Measurements from ENCODE around the gene SH3RF3. TPM values are rescaled to one million over a fixed set of nuclear protein-coding genes. Genes with fewer than 3 reads are reported as not detected.

SH3RF3 gene
- polyA plus RNA-seq, 1 of the 3 experiments (the other 2 are of a cell fraction) = 1.9 TPM

DNA sequence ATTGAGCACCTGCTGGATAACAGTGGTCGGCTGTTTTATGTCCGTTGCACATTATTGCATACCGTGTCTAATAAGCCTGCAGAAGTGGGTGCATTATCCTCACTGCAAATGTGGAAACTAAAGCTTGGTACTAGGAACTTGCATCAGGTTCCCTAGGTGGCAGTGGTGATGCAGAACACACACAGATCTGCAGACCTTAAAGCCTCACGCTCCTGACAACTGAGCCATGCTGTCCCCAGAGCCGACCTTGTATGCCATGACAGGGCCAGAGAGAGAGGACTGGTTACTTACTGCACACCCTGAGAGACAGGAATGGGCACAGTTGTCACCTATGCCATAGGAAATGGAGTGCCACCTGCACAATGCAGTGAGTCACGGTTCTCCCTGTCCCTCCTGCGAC is 151.8 kb downstream of the SH3RF3 start:
- DNase-seq = no peak
- no peak overlapping the region for H3K27ac ChIP-seq (ENCODE audit: low read depth in 2 of 2, low read length in 1 of 2)
- H2AFZ ChIP-seq (ENCODE audit: low read depth) = no peak overlapping the region
- peaks cover 28% of the 10 kb centered on the region for H3K79me2 ChIP-seq (ENCODE audit: insufficient read depth)
- POLR2A ChIA-PET = no interaction called here
- H3K9ac ChIP-seq = no peak overlapping the region
- H3K4me2 ChIP-seq = no peak overlapping the region
- no peaks in the 10 kb centered on the region for H3K36me3 ChIP-seq (replicated peaks in 1 of 2; ENCODE audit: control insufficient read depth in 1 of 2, insufficient read depth in 2 of 2, low read length in 1 of 2)
- H3F3A ChIP-seq (replicated peaks; ENCODE audit: insufficient read depth) = no peaks in the 10 kb centered on the region
- H3K9me3 ChIP-seq = no peaks in the 10 kb centered on the region
- peaks cover 43% of the 10 kb centered on the region for H4K20me1 ChIP-seq (ENCODE audit: insufficient read depth)
- WGBS (ENCODE audit: low lambda C conversion rate) = 69% methylated on average over 3 of the region's 7 CpGs
- peaks cover 0 to 35% of the 10 kb centered on the region in 2 experiments; a peak in 2 of 4 replicates for H3K4me1 ChIP-seq (ENCODE audit: control insufficient read depth in 1 of 2, insufficient read depth in 2 of 2, low read depth in 1 of 2, low read length in 1 of 2)
- H3K4me3 ChIP-seq (ENCODE audit: low read depth in 2 of 2, low read length in 1 of 2) = no peak overlapping the region
- peak; percentile 43 for TF ChIP-seq RAD21 (IDR thresholded peaks at IDR 0.05; ENCODE audit: low read length)
- TF ChIP-seq EP300 (IDR thresholded peaks at IDR 0.05; ENCODE audit: borderline replicate concordance in 1 of 2, low read depth in 1 of 2, low read length in 1 of 2) = no peak
- H3K27me3 ChIP-seq (ENCODE audit: insufficient read depth) = no peaks in the 10 kb centered on the region
- H3K9me2 ChIP-seq = no peaks in the 10 kb centered on the region
- CTCF ChIA-PET = interaction anchor here (0.6 to 2.0 kb wide), 5 partner anchors 21 to 229 kb away, joined by 3 to 7 read pairs (median 4); partner anchors contain the start of gene SH3RF3

DNA sequence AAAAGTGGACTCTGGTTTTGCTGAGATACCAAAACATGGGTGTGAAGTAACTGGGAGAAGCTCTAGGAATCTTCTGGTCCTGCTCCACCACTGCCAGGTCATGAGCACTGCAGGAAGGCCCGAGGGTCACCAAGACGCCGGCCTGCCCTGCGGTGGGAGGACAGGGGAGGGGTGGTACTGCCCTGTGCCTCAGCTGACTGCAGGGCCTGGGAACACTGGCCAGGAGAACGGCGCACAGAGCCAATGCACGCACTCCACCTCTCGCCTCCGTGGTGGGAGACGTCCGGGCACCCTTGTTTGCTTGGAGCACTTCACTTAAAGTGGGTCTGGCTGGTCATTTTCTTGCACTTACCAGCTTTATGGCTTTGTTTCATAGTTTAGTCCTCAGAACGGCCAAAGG is 153.4 kb downstream of the SH3RF3 start:
- Histone ChIP-seq H3K27ac (ENCODE audit: low read depth in 2 of 2, low read length in 1 of 2) (no peak overlapping the region), H3K36me3 (replicated peaks in 1 of 2; ENCODE audit: control insufficient read depth in 1 of 2, insufficient read depth in 2 of 2, low read length in 1 of 2) (no peaks in the 10 kb centered on the region), H3K27me3 (ENCODE audit: insufficient read depth) (no peaks in the 10 kb centered on the region), H3K9me3 (no peaks in the 10 kb centered on the region), H3K4me3 (ENCODE audit: low read depth in 2 of 2, low read length in 1 of 2) (no peak overlapping the region), H2AFZ (ENCODE audit: low read depth) (no peak overlapping the region), H3K9me2 (no peaks in the 10 kb centered on the region), H3K4me2 (no peak overlapping the region), H4K20me1 (ENCODE audit: insufficient read depth) (peaks cover 40% of the 10 kb centered on the region), H3K79me2 (ENCODE audit: insufficient read depth) (peaks cover 22% of the 10 kb centered on the region), H3K4me1 (ENCODE audit: control insufficient read depth in 1 of 2, insufficient read depth in 2 of 2, low read depth in 1 of 2, low read length in 1 of 2) (peaks cover 0 to 46% of the 10 kb centered on the region in 2 experiments; a peak in 2 of 4 replicates), H3K9ac (no peak overlapping the region), H3F3A (replicated peaks; ENCODE audit: insufficient read depth) (no peaks in the 10 kb centered on the region)
- CTCF ChIA-PET = interaction anchor here (0.7 to 1.1 kb wide), 3 partner anchors 56 to 80 kb away, joined by 3 read pairs; no protein-coding TSS in a partner anchor
- 85% methylated on average over 12 of the region's 12 CpGs for WGBS (ENCODE audit: low lambda C conversion rate)
- POLR2A ChIA-PET = no interaction called here
- no peak for DNase-seq
- TF ChIP-seq, protein P1, sequence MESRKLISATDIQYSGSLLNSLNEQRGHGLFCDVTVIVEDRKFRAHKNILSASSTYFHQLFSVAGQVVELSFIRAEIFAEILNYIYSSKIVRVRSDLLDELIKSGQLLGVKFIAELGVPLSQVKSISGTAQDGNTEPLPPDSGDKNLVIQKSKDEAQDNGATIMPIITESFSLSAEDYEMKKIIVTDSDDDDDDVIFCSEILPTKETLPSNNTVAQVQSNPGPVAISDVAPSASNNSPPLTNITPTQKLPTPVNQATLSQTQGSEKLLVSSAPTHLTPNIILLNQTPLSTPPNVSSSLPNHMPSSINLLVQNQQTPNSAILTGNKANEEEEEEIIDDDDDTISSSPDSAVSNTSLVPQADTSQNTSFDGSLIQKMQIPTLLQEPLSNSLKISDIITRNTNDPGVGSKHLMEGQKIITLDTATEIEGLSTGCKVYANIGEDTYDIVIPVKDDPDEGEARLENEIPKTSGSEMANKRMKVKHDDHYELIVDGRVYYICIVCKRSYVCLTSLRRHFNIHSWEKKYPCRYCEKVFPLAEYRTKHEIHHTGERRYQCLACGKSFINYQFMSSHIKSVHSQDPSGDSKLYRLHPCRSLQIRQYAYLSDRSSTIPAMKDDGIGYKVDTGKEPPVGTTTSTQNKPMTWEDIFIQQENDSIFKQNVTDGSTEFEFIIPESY (IDR thresholded peaks at IDR 0.05; ENCODE audit: borderline replicate concordance, low read depth) = no peak
- no peak for TF ChIP-seq MEF2A (IDR thresholded peaks at IDR 0.05; ENCODE audit: borderline replicate concordance, low read depth)

DNA sequence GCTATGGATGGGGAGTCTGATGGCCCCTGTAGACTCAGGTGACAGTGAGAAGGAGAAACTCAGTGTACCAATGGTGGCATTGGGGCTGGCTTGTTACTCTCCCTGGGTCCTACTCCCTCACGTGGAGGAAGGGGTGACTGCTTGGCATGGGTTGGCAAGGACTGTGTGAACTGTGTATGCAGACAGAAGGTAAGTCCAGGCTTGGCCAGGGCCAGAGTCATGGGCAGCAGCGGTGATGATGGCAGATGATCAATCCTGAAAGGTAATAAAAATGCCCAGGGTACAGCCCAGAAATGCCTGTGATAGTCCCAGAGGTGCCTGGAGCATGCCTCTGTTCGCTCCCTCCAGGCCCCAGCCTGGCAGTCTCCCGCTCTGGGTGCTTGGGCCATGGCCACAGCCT is 153.9 kb downstream of the SH3RF3 start:
- Histone ChIP-seq H3K9ac (no peak overlapping the region), H3F3A (replicated peaks; ENCODE audit: insufficient read depth) (no peaks in the 10 kb centered on the region), H3K4me3 (ENCODE audit: low read depth in 2 of 2, low read length in 1 of 2) (no peak overlapping the region), H3K4me2 (no peak overlapping the region), H3K9me2 (no peaks in the 10 kb centered on the region), H2AFZ (ENCODE audit: low read depth) (no peak overlapping the region), H4K20me1 (ENCODE audit: insufficient read depth) (peaks cover 40% of the 10 kb centered on the region), H3K79me2 (ENCODE audit: insufficient read depth) (peaks cover 17% of the 10 kb centered on the region), H3K27ac (ENCODE audit: low read depth in 2 of 2, low read length in 1 of 2) (no peak overlapping the region), H3K36me3 (replicated peaks in 1 of 2; ENCODE audit: control insufficient read depth in 1 of 2, insufficient read depth in 2 of 2, low read length in 1 of 2) (no peaks in the 10 kb centered on the region), H3K4me1 (ENCODE audit: control insufficient read depth in 1 of 2, insufficient read depth in 2 of 2, low read depth in 1 of 2, low read length in 1 of 2) (peaks cover 0 to 46% of the 10 kb centered on the region in 2 experiments; a peak in 2 of 4 replicates), H3K9me3 (no peaks in the 10 kb centered on the region), H3K27me3 (ENCODE audit: insufficient read depth) (no peaks in the 10 kb centered on the region)
- ChIA-PET POLR2A (no interaction called here), CTCF (interaction anchor here (0.7 to 1.1 kb wide), 2 partner anchors 56 to 78 kb away, joined by 3 read pairs; no protein-coding TSS in a partner anchor)
- WGBS (ENCODE audit: low lambda C conversion rate) = 90% methylated on average over 2 of the region's 4 CpGs
- TF ChIP-seq, protein P2, sequence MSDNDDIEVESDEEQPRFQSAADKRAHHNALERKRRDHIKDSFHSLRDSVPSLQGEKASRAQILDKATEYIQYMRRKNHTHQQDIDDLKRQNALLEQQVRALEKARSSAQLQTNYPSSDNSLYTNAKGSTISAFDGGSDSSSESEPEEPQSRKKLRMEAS (IDR thresholded peaks at IDR 0.05; ENCODE audit: low read depth) = no peak
- TF ChIP-seq, protein P3, sequence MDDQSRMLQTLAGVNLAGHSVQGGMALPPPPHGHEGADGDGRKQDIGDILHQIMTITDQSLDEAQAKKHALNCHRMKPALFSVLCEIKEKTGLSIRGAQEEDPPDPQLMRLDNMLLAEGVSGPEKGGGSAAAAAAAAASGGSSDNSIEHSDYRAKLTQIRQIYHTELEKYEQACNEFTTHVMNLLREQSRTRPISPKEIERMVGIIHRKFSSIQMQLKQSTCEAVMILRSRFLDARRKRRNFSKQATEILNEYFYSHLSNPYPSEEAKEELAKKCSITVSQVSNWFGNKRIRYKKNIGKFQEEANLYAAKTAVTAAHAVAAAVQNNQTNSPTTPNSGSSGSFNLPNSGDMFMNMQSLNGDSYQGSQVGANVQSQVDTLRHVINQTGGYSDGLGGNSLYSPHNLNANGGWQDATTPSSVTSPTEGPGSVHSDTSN (IDR thresholded peaks at IDR 0.05) = no peak
- TF ChIP-seq MXI1 (IDR thresholded peaks at IDR 0.05; ENCODE audit: low read depth, low read length) (no peak), RCOR1 (IDR thresholded peaks at IDR 0.05; ENCODE audit: low read length) (no peak), RXRA (IDR thresholded peaks at IDR 0.05; ENCODE audit: borderline replicate concordance, low read depth) (no peak), FOXJ3 (CRISPR knock-in tag; IDR thresholded peaks at IDR 0.05) (no peak)
- TF ChIP-seq, protein P4, sequence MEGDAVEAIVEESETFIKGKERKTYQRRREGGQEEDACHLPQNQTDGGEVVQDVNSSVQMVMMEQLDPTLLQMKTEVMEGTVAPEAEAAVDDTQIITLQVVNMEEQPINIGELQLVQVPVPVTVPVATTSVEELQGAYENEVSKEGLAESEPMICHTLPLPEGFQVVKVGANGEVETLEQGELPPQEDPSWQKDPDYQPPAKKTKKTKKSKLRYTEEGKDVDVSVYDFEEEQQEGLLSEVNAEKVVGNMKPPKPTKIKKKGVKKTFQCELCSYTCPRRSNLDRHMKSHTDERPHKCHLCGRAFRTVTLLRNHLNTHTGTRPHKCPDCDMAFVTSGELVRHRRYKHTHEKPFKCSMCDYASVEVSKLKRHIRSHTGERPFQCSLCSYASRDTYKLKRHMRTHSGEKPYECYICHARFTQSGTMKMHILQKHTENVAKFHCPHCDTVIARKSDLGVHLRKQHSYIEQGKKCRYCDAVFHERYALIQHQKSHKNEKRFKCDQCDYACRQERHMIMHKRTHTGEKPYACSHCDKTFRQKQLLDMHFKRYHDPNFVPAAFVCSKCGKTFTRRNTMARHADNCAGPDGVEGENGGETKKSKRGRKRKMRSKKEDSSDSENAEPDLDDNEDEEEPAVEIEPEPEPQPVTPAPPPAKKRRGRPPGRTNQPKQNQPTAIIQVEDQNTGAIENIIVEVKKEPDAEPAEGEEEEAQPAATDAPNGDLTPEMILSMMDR (IDR thresholded peaks at IDR 0.05) = no peak
- TF ChIP-seq, protein P1 (IDR thresholded peaks at IDR 0.05; ENCODE audit: borderline replicate concordance, low read depth) = no peak
- DNase-seq = no peak

Data from SK-N-SH (cell line).